HG02852 (cell line): ENCODE results near the gene TOP2B.

Experiments used
- ATAC-seq: cut with Tn5 transposase; IDR thresholded peaks from one replicate; pipeline ENCODE4 v1.9.1; 2021; ENCODE audit warnings: mild to moderate bottlenecking, moderate library complexity; ENCODE audit not compliant: unreplicated experiment

Gene TOP2B

GRCh38 chr3:25584011-25584789 is 80.5 kb downstream of the TOP2B start:
- ATAC-seq: no peak

- ATAC-seq: no peak
Measured at GRCh38 chr3:25583343-25583742, 81.4 kb downstream of the TOP2B start.

GRCh38 chr3:25582242-25582641 is 82.5 kb downstream of the TOP2B start:
- no peak for ATAC-seq

GRCh38 chr3:25581823-25582222 is 82.9 kb downstream of the TOP2B start:
- no peak for ATAC-seq

- ATAC-seq: no peak
Measured at GRCh38 chr3:25581335-25581734, 83.4 kb downstream of the TOP2B start.

- ATAC-seq: no peak
Measured at GRCh38 chr3:25580534-25580933, 84.2 kb downstream of the TOP2B start.

GRCh38 chr3:25578059-25578458 is 86.6 kb downstream of the TOP2B start:
- no peak for ATAC-seq

- ATAC-seq: no peak
Measured at GRCh38 chr3:25576831-25577454, 87.8 kb downstream of the TOP2B start.

- no peak for ATAC-seq
Measured at GRCh38 chr3:25576146-25576545, 88.6 kb downstream of the TOP2B start.

- no peak for ATAC-seq
Measured at GRCh38 chr3:25575001-25575400, 89.7 kb downstream of the TOP2B start.

GRCh38 chr3:25574172-25574765 is 90.4 kb downstream of the TOP2B start:
- no peak for ATAC-seq

- no peak for ATAC-seq
Measured at GRCh38 chr3:25573386-25574171, 91.1 kb downstream of the TOP2B start.

- no peak for ATAC-seq
Measured at GRCh38 chr3:25572919-25573385, 91.8 kb downstream of the TOP2B start.

- no peak for ATAC-seq
Measured at GRCh38 chr3:25572336-25572735, 92.4 kb downstream of the TOP2B start.

- ATAC-seq: no peak
Measured at GRCh38 chr3:25571285-25571684, 93.4 kb downstream of the TOP2B start.

GRCh38 chr3:25568525-25569078 is 96.1 kb downstream of the TOP2B start:
- no peak for ATAC-seq

GRCh38 chr3:25567806-25568524 is 96.7 kb downstream of the TOP2B start:
- no peak for ATAC-seq

- ATAC-seq: no peak
Measured at GRCh38 chr3:25567388-25567787, 97.3 kb downstream of the TOP2B start.

GRCh38 chr3:25566358-25566920 is 98.3 kb downstream of the TOP2B start:
- no peak for ATAC-seq

- ATAC-seq: no peak
Measured at GRCh38 chr3:25565807-25566206, 98.9 kb downstream of the TOP2B start.
